Adrenal gland (tissue), 5 donors: Measurements from ENCODE around the gene MRPL2.

Experiments
- CTCF ChIP-seq, 6 experiments: fragments of 450-650 bp in 4 of 6; fragments of 200-600 bp in 2 of 6; sonication (generic) in 1 of 6; IDR thresholded peaks; 1 replicate in 5 of 6; 2 replicates in 1 of 6; pipeline versions ENCODE4 v1.5.1 to v1.8.0; 2016 to 2021; ENCODE audit warnings: antibody characterized with exemption in 6 of 6, mild to moderate bottlenecking in 2 of 6, moderate library complexity in 1 of 6
- POLR2A ChIP-seq, 2 donors: fragments of 450-650 bp; IDR thresholded peaks; one replicate each; pipeline ENCODE4 v1.6.1; 2017; ENCODE audit warnings: antibody characterized with exemption in 2 of 2, mild to moderate bottlenecking in 2 of 2, moderate library complexity in 1 of 2
- donor health status: DM: no; HTN: no; CAD: no.

DNA sequence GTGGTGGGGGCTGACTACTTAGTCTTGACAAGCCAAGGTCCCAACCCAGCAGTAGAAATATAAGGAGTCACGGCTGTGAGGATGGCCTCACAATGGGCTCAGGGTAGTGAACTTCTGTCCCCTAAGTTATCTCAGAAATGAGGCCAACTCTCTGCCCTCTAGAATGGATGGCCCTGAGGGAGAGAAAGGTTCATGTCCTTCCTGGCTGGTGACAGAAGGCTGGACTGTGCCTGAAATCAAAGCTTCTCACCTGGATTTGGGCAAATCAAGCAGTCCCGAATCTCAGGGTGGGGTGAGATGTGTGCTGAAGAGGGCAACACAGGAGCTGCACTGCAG, 25.1 kb downstream of the MRPL2 start:
- no peak for TF ChIP-seq POLR2A (IDR thresholded peaks at IDR 0.05)
- TF ChIP-seq CTCF (IDR thresholded peaks at IDR 0.05) = no peak
